H9 (cell line): Measurements from ENCODE around the gene PNPLA7. TPM values are rescaled to one million over a fixed set of nuclear protein-coding genes. Genes with fewer than 3 reads are reported as not detected.
"Not testable (repeated sequence)": the region's sequence is repeated elsewhere in the genome, so short reads cannot be mapped to it uniquely, and the experiment has no call there.

ENCODE experiments used
- DNase-seq: peaks from one replicate; pipeline ENCODE4 v3.0.0-alpha.2; 2017
- H2AFZ ChIP-seq: one replicate; pipeline ENCODE4 v1.6.1; 2013; ENCODE audit warnings: mild to moderate bottlenecking, low read length, control low read depth, moderate library complexity
- H2AK5ac ChIP-seq: 2 replicates; pipeline ENCODE4 v1.6.1; 2013; ENCODE audit warnings: low read length, control low read depth, mixed read lengths; ENCODE audit not compliant: insufficient read length
- H2BK120ac ChIP-seq: one replicate; pipeline ENCODE4 v1.6.1; 2013; ENCODE audit warnings: low read depth, mild to moderate bottlenecking, low read length, control low read depth, inconsistent platforms; ENCODE audit not compliant: poor library complexity, severe bottlenecking
- H2BK12ac ChIP-seq: 2 replicates; pipeline ENCODE4 v1.6.1; 2013; ENCODE audit warnings: low read length, control low read depth, mixed read lengths, low read depth; ENCODE audit not compliant: insufficient read length
- H2BK15ac ChIP-seq: 2 replicates; pipeline ENCODE4 v1.6.1; 2013; ENCODE audit warnings: low read depth, low read length, control low read depth
- H2BK20ac ChIP-seq: one replicate; pipeline ENCODE4 v1.6.1; 2013; ENCODE audit warnings: low read depth, mild to moderate bottlenecking, low read length, control low read depth, inconsistent platforms; ENCODE audit not compliant: poor library complexity, severe bottlenecking
- H2BK5ac ChIP-seq: 2 replicates; pipeline ENCODE4 v1.6.1; 2013; ENCODE audit warnings: low read length, control low read depth, mixed read lengths; ENCODE audit not compliant: insufficient read length
- H3K14ac ChIP-seq: 2 replicates; pipeline ENCODE4 v1.6.1; 2013; ENCODE audit warnings: low read length, control low read depth; ENCODE audit not compliant: insufficient read depth
- H3K18ac ChIP-seq: 2 replicates; pipeline ENCODE4 v1.6.1; 2013; ENCODE audit warnings: low read depth, mild to moderate bottlenecking, mixed read lengths, low read length, control low read depth; ENCODE audit not compliant: insufficient read length
- H3K23ac ChIP-seq: 2 replicates; pipeline ENCODE4 v1.6.1; 2013; ENCODE audit warnings: low read length, control low read depth, mixed read lengths, low read depth; ENCODE audit not compliant: insufficient read length
- H3K23me2 ChIP-seq: 2 replicates; pipeline ENCODE4 v1.6.1; 2013; ENCODE audit warnings: low read depth, mild to moderate bottlenecking, mixed read lengths, low read length, control low read depth; ENCODE audit not compliant: insufficient read length, poor library complexity, severe bottlenecking
- H3K27ac ChIP-seq: 2 replicates; pipeline ENCODE4 v1.5.1; 2013; ENCODE audit warnings: low read length, control low read depth, mixed read lengths, low read depth; ENCODE audit not compliant: insufficient read length
- H3K27me3 ChIP-seq: 2 replicates; pipeline ENCODE4 v1.6.1; 2013; ENCODE audit warnings: low read length, control low read depth, inconsistent platforms; ENCODE audit not compliant: insufficient read depth
- H3K4ac ChIP-seq: 2 replicates; pipeline ENCODE4 v1.6.1; 2013; ENCODE audit warnings: low read depth, mild to moderate bottlenecking, control low read depth, inconsistent platforms, low read length, moderate library complexity
- H3K4me1 ChIP-seq: 2 replicates; pipeline ENCODE4 v1.6.1; 2013; ENCODE audit warnings: low read length, control low read depth, inconsistent platforms; ENCODE audit not compliant: insufficient read depth
- H3K4me2 ChIP-seq: 2 replicates; pipeline ENCODE4 v1.6.1; 2013; ENCODE audit warnings: low read length, control low read depth, mixed read lengths; ENCODE audit not compliant: insufficient read length, insufficient read depth
- H3K56ac ChIP-seq: 2 replicates; pipeline ENCODE4 v1.6.1; 2013; ENCODE audit warnings: low read depth, mild to moderate bottlenecking, mixed read lengths, low read length, control low read depth; ENCODE audit not compliant: insufficient read length
- H3K79me1 ChIP-seq: 2 replicates; pipeline ENCODE4 v1.6.1; 2013; ENCODE audit warnings: low read depth, mild to moderate bottlenecking, moderate library complexity, low read length, control low read depth, inconsistent platforms; ENCODE audit not compliant: insufficient read depth, poor library complexity, severe bottlenecking
- H3K79me2 ChIP-seq: 2 replicates; pipeline ENCODE4 v1.6.1; 2013; ENCODE audit warnings: low read length, control low read depth, inconsistent platforms; ENCODE audit not compliant: insufficient read depth
- H3K9ac ChIP-seq: 2 replicates; pipeline ENCODE4 v1.6.1; 2013; ENCODE audit warnings: low read length, control low read depth, mixed read lengths; ENCODE audit not compliant: insufficient read length; ENCODE audit errors: extremely low read depth
- H3K9me3 ChIP-seq: one replicate; pipeline ENCODE4 v1.6.1; 2013; ENCODE audit warnings: low read depth, low read length, inconsistent platforms; ENCODE audit not compliant: control insufficient read depth
- H3T11ph ChIP-seq: one replicate; pipeline ENCODE4 v1.6.1; 2013; ENCODE audit warnings: mild to moderate bottlenecking, low read length, control low read depth, inconsistent platforms
- H4K20me1 ChIP-seq: one replicate; pipeline ENCODE4 v1.6.1; 2013; ENCODE audit not compliant: control insufficient read depth, insufficient read length, insufficient read depth
- H4K5ac ChIP-seq: 2 replicates; pipeline ENCODE4 v1.6.1; 2013; ENCODE audit warnings: low read depth, mild to moderate bottlenecking, mixed read lengths, low read length, control low read depth; ENCODE audit not compliant: insufficient read length
- H4K8ac ChIP-seq: replicated peaks from 2 replicates; pipeline ENCODE4 v1.6.1; 2013; ENCODE audit warnings: low read length, control low read depth, mixed read lengths, low read depth; ENCODE audit not compliant: insufficient read length
- H4K91ac ChIP-seq: 2 replicates; pipeline ENCODE4 v1.6.1; 2013; ENCODE audit warnings: low read depth, mild to moderate bottlenecking, moderate library complexity, mixed read lengths, low read length, control low read depth; ENCODE audit not compliant: insufficient read length
- H3K27ac Mint-ChIP-seq, 3 experiments: 2 replicates in 2 of 3; 3 replicates in 1 of 3; pipeline ENCODE4 v1.8.0; 2020 to 2021; ENCODE audit warnings: mixed read lengths in 3 of 3, mild to moderate bottlenecking in 1 of 3, moderate library complexity in 1 of 3
- H3K27me3 Mint-ChIP-seq: 2 replicates; pipeline ENCODE4 v1.8.0; 2021; ENCODE audit warnings: low read depth, mild to moderate bottlenecking, moderate library complexity, mixed read lengths
- H3K36me3 Mint-ChIP-seq, 3 experiments: 2 replicates in 2 of 3; 3 replicates in 1 of 3; pipeline ENCODE4 v1.8.0; 2020 to 2021; ENCODE audit warnings: low read depth in 3 of 3, mixed read lengths in 3 of 3; ENCODE audit not compliant: insufficient read depth in 1 of 3
- H3K4me1 Mint-ChIP-seq, 2 experiments: 2 replicates each; pipeline ENCODE4 v1.8.0; 2020; ENCODE audit warnings: mixed read lengths in 2 of 2
- H3K4me3 Mint-ChIP-seq, 2 experiments: 2 replicates in 1 of 2; 3 replicates in 1 of 2; pipeline ENCODE4 v1.8.0; 2020 to 2021; ENCODE audit warnings: mild to moderate bottlenecking in 2 of 2, mixed read lengths in 2 of 2, moderate library complexity in 1 of 2
- H3K9me3 Mint-ChIP-seq, 2 experiments: 2 replicates in 1 of 2; 3 replicates in 1 of 2; pipeline ENCODE4 v1.8.0; 2020; ENCODE audit warnings: mild to moderate bottlenecking in 2 of 2, mixed read lengths in 2 of 2, moderate library complexity in 1 of 2
- WGBS: extraction: QIAGEN DNeasy Blood & Tissue Kit; methylation state at CpG from one replicate; pipeline ENCODE4 v1.1.7; 2013; ENCODE audit warnings: missing lambda C conversion rate, low lambda C conversion rate, mixed read lengths; ENCODE audit not compliant: insufficient read length; ENCODE audit errors: extremely low coverage; 5-methylcytosine and 5-hydroxymethylcytosine counted together
- total RNA-seq: library from RNA; stranded (reverse); gene quantifications from 2 replicates; pipeline ENCODE4 v1.2.1, GENCODE V29; 2021
- TF ChIP-seq, protein P1 (sequence below): fragments of 200-600 bp; sonication (generic); conservative IDR thresholded peaks from 3 replicates; pipeline ENCODE4 v1.8.0; 2021; ENCODE audit warnings: antibody characterized with exemption, mild to moderate bottlenecking

Gene PNPLA7
- total RNA-seq, 1 experiment from 2014 or later = 1.8 TPM

DNA sequence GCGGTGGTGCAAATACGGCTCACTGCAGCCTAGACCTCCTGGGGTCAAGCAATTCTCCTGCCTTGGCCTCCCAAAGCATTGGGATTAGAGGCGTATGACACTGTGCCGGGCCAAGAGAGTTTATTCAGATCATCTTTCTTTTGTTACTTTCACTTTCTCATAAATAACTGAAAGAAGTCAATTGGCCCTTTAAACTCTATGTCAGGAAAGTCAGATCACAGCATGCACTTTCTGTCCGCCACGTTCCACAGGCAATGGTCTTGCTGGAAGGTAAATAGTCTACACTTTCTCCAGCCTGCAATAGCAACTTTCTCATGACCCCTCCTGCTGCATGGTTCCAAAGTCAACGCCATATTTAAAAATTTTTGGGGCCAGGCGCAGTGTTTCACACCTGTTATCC, 48.7 kb upstream of the PNPLA7 start:
- H3K56ac ChIP-seq = no peak overlapping the region
- no CpG with 5 or more reads among the region's 8 CpGs for WGBS
- no peaks in the 10 kb centered on the region for H3K9me3 Mint-ChIP-seq
- no peak overlapping the region for H3K4me3 Mint-ChIP-seq
- no peak overlapping the region for H3K4ac ChIP-seq
- H3K36me3 Mint-ChIP-seq = no peaks in the 10 kb centered on the region
- H2BK15ac ChIP-seq = no peak overlapping the region
- no peak overlapping the region for H2BK5ac ChIP-seq
- H4K20me1 ChIP-seq = no peaks in the 10 kb centered on the region
- H3K9me3 ChIP-seq = no peaks in the 10 kb centered on the region
- no peak overlapping the region for H2BK120ac ChIP-seq
- no peak overlapping the region for H2AFZ ChIP-seq
- H2AK5ac ChIP-seq = no peak overlapping the region
- H4K91ac ChIP-seq = no peak overlapping the region
- H2BK20ac ChIP-seq = no peak overlapping the region
- H4K5ac ChIP-seq = no peak overlapping the region
- no peak overlapping the region for H3K23ac ChIP-seq
- no peak for DNase-seq
- H3K79me1 ChIP-seq = no peaks in the 10 kb centered on the region
- no peak overlapping the region for H2BK12ac ChIP-seq
- TF ChIP-seq, protein P1, sequence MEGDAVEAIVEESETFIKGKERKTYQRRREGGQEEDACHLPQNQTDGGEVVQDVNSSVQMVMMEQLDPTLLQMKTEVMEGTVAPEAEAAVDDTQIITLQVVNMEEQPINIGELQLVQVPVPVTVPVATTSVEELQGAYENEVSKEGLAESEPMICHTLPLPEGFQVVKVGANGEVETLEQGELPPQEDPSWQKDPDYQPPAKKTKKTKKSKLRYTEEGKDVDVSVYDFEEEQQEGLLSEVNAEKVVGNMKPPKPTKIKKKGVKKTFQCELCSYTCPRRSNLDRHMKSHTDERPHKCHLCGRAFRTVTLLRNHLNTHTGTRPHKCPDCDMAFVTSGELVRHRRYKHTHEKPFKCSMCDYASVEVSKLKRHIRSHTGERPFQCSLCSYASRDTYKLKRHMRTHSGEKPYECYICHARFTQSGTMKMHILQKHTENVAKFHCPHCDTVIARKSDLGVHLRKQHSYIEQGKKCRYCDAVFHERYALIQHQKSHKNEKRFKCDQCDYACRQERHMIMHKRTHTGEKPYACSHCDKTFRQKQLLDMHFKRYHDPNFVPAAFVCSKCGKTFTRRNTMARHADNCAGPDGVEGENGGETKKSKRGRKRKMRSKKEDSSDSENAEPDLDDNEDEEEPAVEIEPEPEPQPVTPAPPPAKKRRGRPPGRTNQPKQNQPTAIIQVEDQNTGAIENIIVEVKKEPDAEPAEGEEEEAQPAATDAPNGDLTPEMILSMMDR = no peak
- no peaks in the 10 kb centered on the region for H3K4me1 ChIP-seq
- no peak overlapping the region for H3K14ac ChIP-seq
- no peak overlapping the region for H3K4me2 ChIP-seq
- no peak overlapping the region for H3K18ac ChIP-seq
- no peak overlapping the region for H3K9ac ChIP-seq
- H3K23me2 ChIP-seq = no peaks in the 10 kb centered on the region
- no peaks in the 10 kb centered on the region; the same call in 1 of the 2 replicates for H3K27me3 ChIP-seq
- H3K79me2 ChIP-seq = no peaks in the 10 kb centered on the region
- H3K27ac Mint-ChIP-seq = no peak overlapping the region
- H3K27me3 Mint-ChIP-seq = peaks cover 24% of the 10 kb centered on the region
- peaks cover 7 to 16% of the 10 kb centered on the region in 2 experiments for H3K4me1 Mint-ChIP-seq
- H4K8ac ChIP-seq = no peak overlapping the region
- no peak overlapping the region for H3K27ac ChIP-seq
- H3T11ph ChIP-seq = no peak overlapping the region

DNA sequence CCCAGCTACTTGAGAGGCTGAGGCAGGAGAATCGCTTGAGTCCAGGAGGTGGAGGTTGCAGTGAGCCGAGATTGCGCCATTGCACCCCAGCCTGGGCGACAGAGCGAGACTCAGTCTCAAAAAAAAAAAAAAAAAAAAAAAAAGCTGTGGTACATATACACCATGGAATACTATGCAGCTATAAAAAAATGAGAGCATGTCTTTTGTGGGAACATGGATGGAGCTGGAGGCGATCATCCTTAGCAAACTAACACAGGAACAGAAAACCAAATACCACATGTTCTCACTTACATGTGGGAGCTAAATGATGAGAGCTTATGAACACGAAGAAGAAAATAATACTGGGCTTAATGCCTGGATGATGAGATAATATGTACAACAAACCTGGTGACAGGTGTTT, 46.4 kb upstream of the PNPLA7 start:
- not testable (repeated sequence) for H2BK15ac ChIP-seq, H2AK5ac ChIP-seq, H3K9me3 Mint-ChIP-seq, H3K9me3 ChIP-seq, H2AFZ ChIP-seq, H3K79me2 ChIP-seq, DNase-seq, H2BK20ac ChIP-seq, H3K4me1 ChIP-seq, H2BK120ac ChIP-seq, H3K23me2 ChIP-seq, H4K20me1 ChIP-seq, H3K56ac ChIP-seq, H4K8ac ChIP-seq, H3K4me1 Mint-ChIP-seq, H3K27me3 ChIP-seq, H3K23ac ChIP-seq, H2BK12ac ChIP-seq, H3K4me2 ChIP-seq, H3K36me3 Mint-ChIP-seq, H3K4me3 Mint-ChIP-seq, H3K9ac ChIP-seq, H3T11ph ChIP-seq, H3K18ac ChIP-seq, H3K14ac ChIP-seq, H3K4ac ChIP-seq, H4K91ac ChIP-seq, H4K5ac ChIP-seq, H2BK5ac ChIP-seq, H3K27ac Mint-ChIP-seq, H3K27ac ChIP-seq, H3K79me1 ChIP-seq
- WGBS = no CpG with 5 or more reads among the region's 7 CpGs
- H3K27me3 Mint-ChIP-seq = peaks cover 12% of the 10 kb centered on the region
